Measurements from ENCODE around the gene SLBP. TPM values are rescaled to one million over a fixed set of nuclear protein-coding genes. Genes with fewer than 3 reads are reported as not detected.

The SLBP gene
- total RNA-seq, 1 donor from 2014 or later = 40.2 TPM

DNA sequence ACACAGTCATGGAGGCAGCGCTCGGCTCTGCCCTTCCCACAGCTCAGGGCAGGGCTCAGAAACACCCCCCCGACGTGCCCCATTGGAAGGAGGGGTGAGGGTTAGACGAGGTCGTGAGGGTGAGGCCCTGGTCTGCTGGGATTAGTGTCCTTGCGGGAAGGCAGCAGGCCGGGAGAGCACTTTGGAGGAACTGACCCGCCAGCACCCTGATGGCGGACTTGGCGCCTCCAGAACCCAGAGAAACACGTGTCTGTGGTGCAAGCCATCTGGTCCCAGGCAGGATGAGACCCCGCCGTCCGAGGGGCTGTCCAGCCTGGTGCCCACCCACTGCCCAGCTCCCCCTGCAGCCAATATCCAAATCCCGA is 35.5 kb upstream of the SLBP start:
- no peaks in the 10 kb centered on the region for H3K9me3 Mint-ChIP-seq
- H3K4me3 Mint-ChIP-seq = no peak overlapping the region
- no peaks in the 10 kb centered on the region for H3K4me1 Mint-ChIP-seq (ENCODE audit: unreplicated experiment)
- DNase-seq (ENCODE audit: extremely low spot score, unreplicated experiment) = no peak
- TF ChIP-seq, protein P1, sequence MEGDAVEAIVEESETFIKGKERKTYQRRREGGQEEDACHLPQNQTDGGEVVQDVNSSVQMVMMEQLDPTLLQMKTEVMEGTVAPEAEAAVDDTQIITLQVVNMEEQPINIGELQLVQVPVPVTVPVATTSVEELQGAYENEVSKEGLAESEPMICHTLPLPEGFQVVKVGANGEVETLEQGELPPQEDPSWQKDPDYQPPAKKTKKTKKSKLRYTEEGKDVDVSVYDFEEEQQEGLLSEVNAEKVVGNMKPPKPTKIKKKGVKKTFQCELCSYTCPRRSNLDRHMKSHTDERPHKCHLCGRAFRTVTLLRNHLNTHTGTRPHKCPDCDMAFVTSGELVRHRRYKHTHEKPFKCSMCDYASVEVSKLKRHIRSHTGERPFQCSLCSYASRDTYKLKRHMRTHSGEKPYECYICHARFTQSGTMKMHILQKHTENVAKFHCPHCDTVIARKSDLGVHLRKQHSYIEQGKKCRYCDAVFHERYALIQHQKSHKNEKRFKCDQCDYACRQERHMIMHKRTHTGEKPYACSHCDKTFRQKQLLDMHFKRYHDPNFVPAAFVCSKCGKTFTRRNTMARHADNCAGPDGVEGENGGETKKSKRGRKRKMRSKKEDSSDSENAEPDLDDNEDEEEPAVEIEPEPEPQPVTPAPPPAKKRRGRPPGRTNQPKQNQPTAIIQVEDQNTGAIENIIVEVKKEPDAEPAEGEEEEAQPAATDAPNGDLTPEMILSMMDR (conservative IDR thresholded peaks at IDR 0.05) = no peak
- H3K27me3 Mint-ChIP-seq = no peaks in the 10 kb centered on the region
- H3K36me3 Mint-ChIP-seq = peaks cover 4% of the 10 kb centered on the region
- no peak overlapping the region for H3K27ac Mint-ChIP-seq

DNA sequence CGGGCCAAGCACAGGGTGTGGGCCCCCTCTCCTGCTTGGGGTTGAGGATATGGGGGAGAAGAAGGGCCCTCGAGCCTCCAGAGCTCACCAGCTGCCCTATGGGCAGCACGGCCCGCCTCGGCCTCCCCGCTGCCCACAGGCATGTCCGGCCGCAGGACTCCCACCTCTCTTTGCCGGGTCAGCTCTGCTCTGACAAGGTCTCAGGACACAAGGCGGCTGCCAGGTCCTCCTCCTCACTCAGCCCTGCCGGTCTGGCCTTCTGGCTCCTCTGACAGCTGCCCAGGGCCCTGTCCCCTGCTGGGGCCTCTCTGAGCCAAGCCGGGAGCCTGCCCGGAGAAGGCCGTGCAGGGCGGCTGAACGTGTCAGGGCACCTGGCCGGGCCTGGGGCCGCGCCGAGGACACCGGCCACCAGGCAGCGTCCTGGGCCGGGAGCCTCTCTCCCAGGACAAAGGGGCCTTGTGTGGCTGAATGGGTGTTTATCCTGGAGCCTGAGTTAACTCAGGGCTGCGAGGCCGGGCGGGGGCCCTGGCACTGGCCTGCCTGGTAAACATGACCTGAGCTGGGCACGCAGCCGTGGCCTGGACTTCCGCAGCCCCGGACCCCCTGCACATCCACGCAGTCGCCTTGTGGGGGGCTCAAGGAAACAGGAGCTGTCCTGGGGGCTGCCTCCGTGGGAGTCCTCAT is 34.9 kb upstream of the SLBP start:
- DNase-seq (ENCODE audit: extremely low spot score, unreplicated experiment) = no peak
- H3K9me3 Mint-ChIP-seq = no peaks in the 10 kb centered on the region
- H3K27me3 Mint-ChIP-seq = no peaks in the 10 kb centered on the region
- H3K4me1 Mint-ChIP-seq (ENCODE audit: unreplicated experiment) = no peaks in the 10 kb centered on the region
- H3K27ac Mint-ChIP-seq = no peak overlapping the region
- TF ChIP-seq, protein P1 (conservative IDR thresholded peaks at IDR 0.05) = no peak
- H3K4me3 Mint-ChIP-seq = no peak overlapping the region
- H3K36me3 Mint-ChIP-seq = peaks cover 4% of the 10 kb centered on the region

DNA sequence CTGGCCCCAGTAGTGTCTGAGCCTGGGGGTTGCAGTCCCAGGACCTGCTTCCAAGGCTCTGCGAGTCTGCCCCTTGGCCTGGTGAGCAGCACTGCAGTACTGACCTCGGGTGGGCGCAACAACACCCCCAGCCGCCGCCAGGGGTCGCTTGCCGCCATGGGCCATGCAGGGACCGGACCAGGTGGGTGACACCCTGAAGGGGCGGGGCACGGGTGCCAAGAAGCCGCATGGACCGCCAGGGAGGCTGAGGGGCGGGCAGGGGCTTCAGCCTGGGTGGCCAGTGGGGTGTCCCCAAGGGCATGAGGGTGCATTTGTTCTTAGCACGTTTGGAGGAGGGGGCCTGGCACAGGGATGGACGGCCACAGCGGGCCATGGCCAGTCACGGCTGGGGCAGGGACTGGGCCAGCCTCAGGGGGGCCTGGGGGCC is 34.2 kb upstream of the SLBP start:
- Mint-ChIP-seq H3K27ac (no peak overlapping the region), H3K36me3 (peaks cover 4% of the 10 kb centered on the region), H3K4me1 (ENCODE audit: unreplicated experiment) (no peaks in the 10 kb centered on the region), H3K27me3 (no peaks in the 10 kb centered on the region), H3K9me3 (no peaks in the 10 kb centered on the region), H3K4me3 (no peak overlapping the region)
- DNase-seq (ENCODE audit: extremely low spot score, unreplicated experiment) = peak; percentile 92
- TF ChIP-seq, protein P1 (conservative IDR thresholded peaks at IDR 0.05) = peak; percentile 97

DNA sequence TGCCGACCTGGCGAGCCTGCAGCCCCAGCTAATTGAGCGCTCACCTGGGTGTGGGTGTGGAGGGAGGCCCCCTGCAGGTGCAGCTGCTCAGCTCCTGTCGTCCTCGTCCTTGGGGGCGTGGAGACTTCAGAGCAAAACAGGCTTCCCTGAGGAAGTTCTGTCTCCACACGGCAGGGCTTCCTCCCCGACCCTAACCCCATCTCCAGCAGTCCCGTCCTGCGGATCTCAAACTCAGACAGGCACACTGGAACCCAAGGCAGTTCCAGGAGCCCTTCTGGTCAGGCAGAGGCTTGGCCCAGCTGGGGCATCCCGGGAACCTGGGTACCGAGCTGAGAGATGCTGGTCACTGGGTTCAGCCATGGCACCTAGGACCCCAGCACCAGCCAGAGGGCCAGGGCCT is 33.6 kb upstream of the SLBP start:
- TF ChIP-seq, protein P1 (conservative IDR thresholded peaks at IDR 0.05) = no peak
- no peak overlapping the region for H3K27ac Mint-ChIP-seq

DNA sequence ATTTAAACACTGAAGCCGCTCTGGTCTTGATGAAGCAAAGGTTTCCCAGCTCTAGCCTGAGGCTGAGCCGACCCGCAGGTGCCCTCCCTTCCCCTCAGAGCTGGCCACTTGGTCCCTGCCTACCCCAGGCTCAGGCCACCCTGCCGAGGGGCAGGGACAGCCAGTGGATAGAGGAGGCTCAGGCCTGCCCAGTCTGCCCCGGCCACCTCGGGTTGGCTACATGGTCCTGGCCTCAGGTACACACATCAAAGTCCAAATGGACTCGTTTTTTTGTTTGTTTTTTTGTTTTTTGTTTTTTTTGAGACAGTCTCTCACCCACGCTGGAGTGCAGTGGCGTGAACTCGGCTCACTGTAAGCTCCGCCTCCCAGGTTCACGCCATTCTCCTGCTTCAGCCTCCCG is 33.0 kb upstream of the SLBP start:
- Mint-ChIP-seq H3K9me3 (no peaks in the 10 kb centered on the region), H3K27ac (no peak overlapping the region), H3K27me3 (no peaks in the 10 kb centered on the region), H3K4me1 (ENCODE audit: unreplicated experiment) (no peaks in the 10 kb centered on the region), H3K36me3 (peaks cover 4% of the 10 kb centered on the region), H3K4me3 (no peak overlapping the region)
- TF ChIP-seq, protein P1 (conservative IDR thresholded peaks at IDR 0.05) = no peak
- no peak for DNase-seq (ENCODE audit: extremely low spot score, unreplicated experiment)

More for the DNA sequence above, 33.6 kb upstream of the SLBP start:
- Mint-ChIP-seq H3K9me3 (no peaks in the 10 kb centered on the region), H3K27me3 (no peaks in the 10 kb centered on the region), H3K4me1 (ENCODE audit: unreplicated experiment) (no peaks in the 10 kb centered on the region), H3K4me3 (no peak overlapping the region), H3K36me3 (peaks cover 4% of the 10 kb centered on the region)
- no peak for DNase-seq (ENCODE audit: extremely low spot score, unreplicated experiment)
